Measurements from ENCODE around the gene OR10A6. TPM values are rescaled to one million over a fixed set of nuclear protein-coding genes. Genes with fewer than 3 reads are reported as not detected.

Gene OR10A6, protein sequence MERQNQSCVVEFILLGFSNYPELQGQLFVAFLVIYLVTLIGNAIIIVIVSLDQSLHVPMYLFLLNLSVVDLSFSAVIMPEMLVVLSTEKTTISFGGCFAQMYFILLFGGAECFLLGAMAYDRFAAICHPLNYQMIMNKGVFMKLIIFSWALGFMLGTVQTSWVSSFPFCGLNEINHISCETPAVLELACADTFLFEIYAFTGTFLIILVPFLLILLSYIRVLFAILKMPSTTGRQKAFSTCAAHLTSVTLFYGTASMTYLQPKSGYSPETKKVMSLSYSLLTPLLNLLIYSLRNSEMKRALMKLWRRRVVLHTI
- total RNA-seq (2021): not detected in 2 replicates
- not detected for Bru-seq, nascent RNA
- BruChase-seq, experiment 1, labeled RNA remaining after a 2-hour chase: not detected
- not detected for BruChase-seq, experiment 2, labeled RNA remaining after a 6-hour chase
- long read RNA-seq: 0 reads

DNA sequence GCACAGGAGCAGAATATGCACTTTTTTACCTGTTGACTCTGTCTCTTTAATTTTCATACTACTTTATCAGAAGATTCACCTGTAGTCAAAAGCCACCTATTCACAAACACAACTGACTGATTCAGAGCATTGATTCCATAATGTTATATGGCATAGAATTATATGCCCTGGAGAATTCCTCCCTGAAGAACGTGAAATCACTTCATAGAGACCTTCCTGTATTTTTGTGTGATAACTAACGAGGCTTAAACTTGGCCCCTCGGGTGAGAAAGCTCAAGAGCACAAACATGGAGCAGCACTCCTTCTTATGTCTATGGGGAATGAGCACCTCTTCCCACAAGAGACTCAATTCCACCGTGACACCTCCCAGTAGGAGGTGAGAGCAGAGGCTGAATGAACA, at the start of gene OR10A6:
Gene OR10A6 (minus strand): TSS at position 101 of the 400 bp plus-strand sequence. CDS start 2,606 bp downstream, outside the sequence.
- POLR2A ChIA-PET (ENCODE audit: low non-redundant PET): no interaction called here
- Histone ChIP-seq H3K4me1 (ENCODE audit: insufficient read depth, low read length, poor library complexity, severe bottlenecking) (no peaks in the 10 kb centered on the region), H3K4me3 (ENCODE audit: low read depth, low read length, poor library complexity, severe bottlenecking) (no peak within 1 kb of the TSS), H3K27me3 (replicated peaks; ENCODE audit: insufficient read depth, low read depth, low read length, poor library complexity) (no peaks in the 10 kb centered on the region), H3K36me3 (ENCODE audit: insufficient read depth, low read length, poor library complexity, severe bottlenecking) (no peaks in the 10 kb centered on the region), H3K27ac (ENCODE audit: low read depth, low read length, poor library complexity, severe bottlenecking) (no peak within 1 kb of the TSS), H3K9me3 (ENCODE audit: low read depth, low read length, poor library complexity, severe bottlenecking) (no peaks in the 10 kb centered on the region)
- no peak for DNase-seq (ENCODE audit: low spot score)
- intact Hi-C loops (cut with micrococcal nuclease; ENCODE audit: unreplicated experiment): no loop called here
- no peak for TF ChIP-seq EZH2 (IDR thresholded peaks at IDR 0.05; ENCODE audit: borderline replicate concordance, low read depth, low read length, poor library complexity, severe bottlenecking)
- TF ChIP-seq, protein P1, sequence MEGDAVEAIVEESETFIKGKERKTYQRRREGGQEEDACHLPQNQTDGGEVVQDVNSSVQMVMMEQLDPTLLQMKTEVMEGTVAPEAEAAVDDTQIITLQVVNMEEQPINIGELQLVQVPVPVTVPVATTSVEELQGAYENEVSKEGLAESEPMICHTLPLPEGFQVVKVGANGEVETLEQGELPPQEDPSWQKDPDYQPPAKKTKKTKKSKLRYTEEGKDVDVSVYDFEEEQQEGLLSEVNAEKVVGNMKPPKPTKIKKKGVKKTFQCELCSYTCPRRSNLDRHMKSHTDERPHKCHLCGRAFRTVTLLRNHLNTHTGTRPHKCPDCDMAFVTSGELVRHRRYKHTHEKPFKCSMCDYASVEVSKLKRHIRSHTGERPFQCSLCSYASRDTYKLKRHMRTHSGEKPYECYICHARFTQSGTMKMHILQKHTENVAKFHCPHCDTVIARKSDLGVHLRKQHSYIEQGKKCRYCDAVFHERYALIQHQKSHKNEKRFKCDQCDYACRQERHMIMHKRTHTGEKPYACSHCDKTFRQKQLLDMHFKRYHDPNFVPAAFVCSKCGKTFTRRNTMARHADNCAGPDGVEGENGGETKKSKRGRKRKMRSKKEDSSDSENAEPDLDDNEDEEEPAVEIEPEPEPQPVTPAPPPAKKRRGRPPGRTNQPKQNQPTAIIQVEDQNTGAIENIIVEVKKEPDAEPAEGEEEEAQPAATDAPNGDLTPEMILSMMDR (conservative IDR thresholded peaks at IDR 0.05; ENCODE audit: low read depth, low read length): no peak
- no TSS peak for BruUV-seq (replicated peaks)
- CTCF ChIA-PET: no interaction called here

DNA sequence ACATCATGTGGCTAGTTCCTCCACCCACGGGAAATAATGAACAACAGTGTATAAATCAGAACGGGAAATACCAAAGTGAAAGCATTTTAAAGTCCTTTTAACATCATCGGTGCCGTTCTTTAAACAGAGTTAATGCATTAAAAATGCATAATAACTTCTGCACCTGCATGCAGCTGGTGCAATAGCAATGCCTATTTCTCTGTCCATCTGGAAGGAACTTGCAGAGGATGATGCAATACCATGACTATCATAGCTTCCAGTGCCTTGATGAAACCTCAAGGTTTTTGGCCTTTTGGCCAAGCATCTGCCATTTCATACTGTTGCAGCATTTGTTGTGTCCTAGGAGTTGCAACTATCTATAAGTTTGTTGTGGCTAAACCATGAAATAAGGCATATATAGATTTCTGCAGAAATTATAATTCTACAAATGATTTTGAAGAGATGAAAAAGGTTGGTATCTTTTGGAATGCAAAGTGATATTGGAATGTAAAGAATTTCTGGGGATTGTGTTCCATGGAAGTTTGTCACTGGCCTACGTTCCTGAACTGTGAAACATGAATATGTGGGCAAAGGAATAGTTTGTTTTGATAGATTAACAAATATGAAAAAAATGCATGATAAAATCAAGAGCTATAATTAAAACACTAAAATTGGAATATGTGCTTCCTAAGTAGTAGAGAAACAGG, 46.3 kb upstream of the OR10A6 start:
- ChIA-PET POLR2A (ENCODE audit: low non-redundant PET) (no interaction called here), CTCF (no interaction called here)
- TF ChIP-seq EZH2 (IDR thresholded peaks at IDR 0.05; ENCODE audit: borderline replicate concordance, low read depth, low read length, poor library complexity, severe bottlenecking): no peak
- TF ChIP-seq, protein P1 (conservative IDR thresholded peaks at IDR 0.05; ENCODE audit: low read depth, low read length): no peak
- Histone ChIP-seq H3K27ac (ENCODE audit: low read depth, low read length, poor library complexity, severe bottlenecking) (no peak overlapping the region), H3K27me3 (replicated peaks; ENCODE audit: insufficient read depth, low read depth, low read length, poor library complexity) (no peaks in the 10 kb centered on the region), H3K4me1 (ENCODE audit: insufficient read depth, low read length, poor library complexity, severe bottlenecking) (no peaks in the 10 kb centered on the region), H3K9me3 (ENCODE audit: low read depth, low read length, poor library complexity, severe bottlenecking) (no peaks in the 10 kb centered on the region), H3K4me3 (ENCODE audit: low read depth, low read length, poor library complexity, severe bottlenecking) (no peak overlapping the region), H3K36me3 (ENCODE audit: insufficient read depth, low read length, poor library complexity, severe bottlenecking) (no peaks in the 10 kb centered on the region)
- BruUV-seq (replicated peaks): no TSS peak
- intact Hi-C loops (cut with micrococcal nuclease; ENCODE audit: unreplicated experiment): no loop called here
- no peak for DNase-seq (ENCODE audit: low spot score)

DNA sequence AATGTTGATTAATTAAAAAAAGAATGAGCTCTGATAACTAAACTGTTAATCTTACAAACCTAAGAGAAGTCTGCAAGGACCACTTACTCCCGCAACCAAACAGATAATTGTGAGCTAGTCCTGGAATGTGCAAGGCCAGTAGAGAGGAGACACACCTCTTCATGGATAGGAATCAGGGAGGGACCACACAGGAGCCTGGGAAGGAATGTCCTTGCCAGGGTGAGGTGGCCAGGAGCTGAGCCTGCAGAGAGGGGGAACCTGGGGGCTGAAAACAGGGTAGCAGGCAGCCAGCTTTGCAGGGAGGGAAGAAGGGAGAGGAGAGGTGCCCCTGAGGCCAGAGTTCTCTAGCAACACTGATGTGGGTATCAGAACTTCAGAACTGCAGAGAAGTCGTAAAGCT, 43.6 kb upstream of the OR10A6 start:
- no peaks in the 10 kb centered on the region for H3K36me3 ChIP-seq (ENCODE audit: insufficient read depth, low read length, poor library complexity, severe bottlenecking)
- no peak overlapping the region for H3K4me3 ChIP-seq (ENCODE audit: low read depth, low read length, poor library complexity, severe bottlenecking)
- POLR2A ChIA-PET (ENCODE audit: low non-redundant PET): no interaction called here
- no peaks in the 10 kb centered on the region for H3K27me3 ChIP-seq (replicated peaks; ENCODE audit: insufficient read depth, low read depth, low read length, poor library complexity)
- no peak for DNase-seq (ENCODE audit: low spot score)
- TF ChIP-seq, protein P1 (conservative IDR thresholded peaks at IDR 0.05; ENCODE audit: low read depth, low read length): no peak
- TF ChIP-seq EZH2 (IDR thresholded peaks at IDR 0.05; ENCODE audit: borderline replicate concordance, low read depth, low read length, poor library complexity, severe bottlenecking): no peak
- no peaks in the 10 kb centered on the region for H3K4me1 ChIP-seq (ENCODE audit: insufficient read depth, low read length, poor library complexity, severe bottlenecking)
- BruUV-seq (replicated peaks): no TSS peak
- CTCF ChIA-PET: no interaction called here
- H3K9me3 ChIP-seq (ENCODE audit: low read depth, low read length, poor library complexity, severe bottlenecking): no peaks in the 10 kb centered on the region
- intact Hi-C loops (cut with micrococcal nuclease; ENCODE audit: unreplicated experiment): no loop called here
- no peak overlapping the region for H3K27ac ChIP-seq (ENCODE audit: low read depth, low read length, poor library complexity, severe bottlenecking)

All from A673 (cell line).